Liver (tissue), 9 donors: Measurements from ENCODE around the gene IFI27L1. TPM values are rescaled to one million over a fixed set of nuclear protein-coding genes. Genes with fewer than 3 reads are reported as not detected.
"Not testable (repeated sequence)": the region's sequence is repeated elsewhere in the genome, so short reads cannot be mapped to it uniquely, and the experiment has no call there.

Experiments
- DNase-seq: peaks from one replicate; pipeline ENCODE4 v3.0.0-alpha.2; 2017; ENCODE audit warnings: low spot score
- H3K27ac ChIP-seq, 2 donors: one replicate each; pipeline ENCODE4 v1.7.0; 2013; ENCODE audit warnings: inconsistent platforms in 2 of 2, low read length in 2 of 2, control low read depth in 1 of 2, low read depth in 1 of 2, mild to moderate bottlenecking in 1 of 2
- H3K27me3 ChIP-seq, 4 donors: one replicate each; pipeline versions ENCODE4 v1.6.1 to v1.7.0; 2013; ENCODE audit warnings: low read length in 3 of 4, inconsistent platforms in 1 of 4, mild to moderate bottlenecking in 1 of 4, moderate library complexity in 1 of 4; ENCODE audit not compliant: control insufficient read depth in 4 of 4, insufficient read depth in 4 of 4
- H3K36me3 ChIP-seq, 4 donors: one replicate each; pipeline versions ENCODE4 v1.6.1 to v1.7.0; 2013; ENCODE audit warnings: low read length in 3 of 4, mild to moderate bottlenecking in 3 of 4, low read depth in 1 of 4, moderate library complexity in 1 of 4; ENCODE audit not compliant: control insufficient read depth in 4 of 4, insufficient read depth in 3 of 4
- H3K4me1 ChIP-seq, 4 donors: one replicate each; pipeline versions ENCODE4 v1.6.1 to v1.7.0; 2013; ENCODE audit warnings: low read length in 3 of 4, mild to moderate bottlenecking in 3 of 4, moderate library complexity in 1 of 4; ENCODE audit not compliant: control insufficient read depth in 4 of 4, insufficient read depth in 4 of 4
- H3K4me3 ChIP-seq, 3 donors: one replicate each; pipeline versions ENCODE4 v1.6.1 to v1.7.0; 2013; ENCODE audit warnings: low read length in 3 of 3, control low read depth in 1 of 3, low read depth in 1 of 3, mild to moderate bottlenecking in 1 of 3
- H3K9ac ChIP-seq, 2 donors: one replicate each; pipeline ENCODE4 v1.7.0; 2013; ENCODE audit warnings: low read length in 2 of 2, mild to moderate bottlenecking in 2 of 2, moderate library complexity in 2 of 2, control low read depth in 1 of 2, low read depth in 1 of 2
- H3K9me3 ChIP-seq, 4 donors: one replicate each; pipeline versions ENCODE4 v1.6.1 to v1.7.0; 2013; ENCODE audit warnings: low read length in 3 of 4; ENCODE audit not compliant: control insufficient read depth in 4 of 4
- EGR1 ChIP-seq, 2 donors: IDR thresholded peaks; 2 replicates each; pipeline ENCODE4 v1.6.1; 2016 to 2018; ENCODE audit warnings: antibody characterized with exemption in 2 of 2, low read depth in 2 of 2
- FOXA1 ChIP-seq: IDR thresholded peaks from 2 replicates; pipeline ENCODE4 v1.6.1; 2016; ENCODE audit warnings: antibody characterized with exemption
- FOXA2 ChIP-seq: IDR thresholded peaks from 2 replicates; pipeline ENCODE4 v1.6.1; 2016; ENCODE audit warnings: antibody characterized with exemption
- GABPA ChIP-seq, 2 donors: IDR thresholded peaks in 1 of 2; conservative IDR thresholded peaks in 1 of 2; 2 replicates each; pipeline ENCODE4 v1.6.1; 2016; ENCODE audit warnings: antibody characterized with exemption in 2 of 2, mild to moderate bottlenecking in 1 of 2, moderate library complexity in 1 of 2
- HNF4A ChIP-seq, 2 donors: conservative IDR thresholded peaks; 2 replicates each; pipeline ENCODE4 v1.6.1; 2016; ENCODE audit warnings: antibody characterized with exemption in 2 of 2, mild to moderate bottlenecking in 2 of 2
- HNF4G ChIP-seq: IDR thresholded peaks from 2 replicates; pipeline ENCODE4 v1.6.1; 2016; ENCODE audit warnings: antibody characterized with exemption
- JUND ChIP-seq, 2 donors: IDR thresholded peaks; 2 replicates each; pipeline ENCODE4 v1.6.1; 2016; ENCODE audit warnings: antibody characterized with exemption in 2 of 2
- MAX ChIP-seq: IDR thresholded peaks from 2 replicates; pipeline ENCODE4 v1.6.1; 2016; ENCODE audit warnings: antibody characterized with exemption
- NR2F2 ChIP-seq: IDR thresholded peaks from 2 replicates; pipeline ENCODE4 v1.6.1; 2016; ENCODE audit warnings: antibody characterized with exemption
- RAD21 ChIP-seq, 2 donors: IDR thresholded peaks; 2 replicates each; pipeline ENCODE4 v1.6.1; 2016; ENCODE audit warnings: antibody characterized with exemption in 2 of 2, mild to moderate bottlenecking in 2 of 2
- RXRA ChIP-seq, 2 donors: IDR thresholded peaks; 2 replicates each; pipeline ENCODE4 v1.6.1; 2017 to 2018; ENCODE audit warnings: antibody characterized with exemption in 2 of 2, mild to moderate bottlenecking in 1 of 2
- TAF1 ChIP-seq: conservative IDR thresholded peaks from 2 replicates; pipeline ENCODE4 v1.6.1; 2016; ENCODE audit warnings: antibody characterized with exemption, mild to moderate bottlenecking
- WGBS: extraction: QIAGEN DNeasy Blood & Tissue Kit; methylation state at CpG from one replicate; pipeline ENCODE4 v1.1.7; 2013; 5-methylcytosine and 5-hydroxymethylcytosine counted together
- polyA plus RNA-seq, 2 donors: library from polyadenylated mRNA; stranded (reverse) in 1 of 2; unstranded in 1 of 2; fragments of 200-250 nt in 1 of 2; fragments of >200 nt in 1 of 2; fragmentation: Nextera tagmentation in 1 of 2; extraction: Ambion mirVana in 1 of 2; gene quantifications; one replicate each; pipeline versions ENCODE4 v1.2.1 to v1.2.3, GENCODE V29; 2013 to 2015
- total RNA-seq, 2 donors: library from RNA; depleted of rRNA; stranded (reverse); fragments of >200 nt; gene quantifications; one replicate each; pipeline ENCODE4 v1.2.3, GENCODE V29; 2014
- TF ChIP-seq, protein P1 (sequence below): IDR thresholded peaks from 2 replicates; pipeline ENCODE4 v1.6.1; 2016; ENCODE audit warnings: antibody characterized with exemption, mild to moderate bottlenecking
- TF ChIP-seq, protein P2 (sequence below): IDR thresholded peaks from 2 replicates; pipeline ENCODE4 v1.6.1; 2016; ENCODE audit warnings: antibody characterized with exemption
- TF ChIP-seq, protein P3 (sequence below): fragments of 150-350 bp; IDR thresholded peaks from 2 replicates; pipeline ENCODE4 v1.5.1; 2017; ENCODE audit warnings: improper control_type of control experiment, low read depth, low read length; ENCODE audit not compliant: missing input control
- donor health status: healthy.
- donor health status: healthy.
- donor health status: healthy.
- donor health status: healthy.
- donor health status: healthy.

The IFI27L1 gene
- total and polyA plus RNA-seq, 4 donors: 3.7 to 8.1 (median 5.6) TPM

- WGBS: 75% methylated on average over 8 of the region's 8 CpGs
- Histone ChIP-seq H3K27ac (peak overlapping the region in 1 of 2 donors; percentile 14), H3K36me3 (peaks cover 4 to 16% (median 10%) of the 10 kb centered on the region in 4 donors), H3K9ac (no peak overlapping the region), H3K9me3 (no peaks in the 10 kb centered on the region), H3K4me1 (peaks cover 0 to 10% (median 8%) of the 10 kb centered on the region in 4 donors), H3K4me3 (no peak overlapping the region), H3K27me3 (no peaks in the 10 kb centered on the region)
- DNase-seq: no peak
- TF ChIP-seq RAD21 (IDR thresholded peaks at IDR 0.05): no peak
- TF ChIP-seq, protein P1, sequence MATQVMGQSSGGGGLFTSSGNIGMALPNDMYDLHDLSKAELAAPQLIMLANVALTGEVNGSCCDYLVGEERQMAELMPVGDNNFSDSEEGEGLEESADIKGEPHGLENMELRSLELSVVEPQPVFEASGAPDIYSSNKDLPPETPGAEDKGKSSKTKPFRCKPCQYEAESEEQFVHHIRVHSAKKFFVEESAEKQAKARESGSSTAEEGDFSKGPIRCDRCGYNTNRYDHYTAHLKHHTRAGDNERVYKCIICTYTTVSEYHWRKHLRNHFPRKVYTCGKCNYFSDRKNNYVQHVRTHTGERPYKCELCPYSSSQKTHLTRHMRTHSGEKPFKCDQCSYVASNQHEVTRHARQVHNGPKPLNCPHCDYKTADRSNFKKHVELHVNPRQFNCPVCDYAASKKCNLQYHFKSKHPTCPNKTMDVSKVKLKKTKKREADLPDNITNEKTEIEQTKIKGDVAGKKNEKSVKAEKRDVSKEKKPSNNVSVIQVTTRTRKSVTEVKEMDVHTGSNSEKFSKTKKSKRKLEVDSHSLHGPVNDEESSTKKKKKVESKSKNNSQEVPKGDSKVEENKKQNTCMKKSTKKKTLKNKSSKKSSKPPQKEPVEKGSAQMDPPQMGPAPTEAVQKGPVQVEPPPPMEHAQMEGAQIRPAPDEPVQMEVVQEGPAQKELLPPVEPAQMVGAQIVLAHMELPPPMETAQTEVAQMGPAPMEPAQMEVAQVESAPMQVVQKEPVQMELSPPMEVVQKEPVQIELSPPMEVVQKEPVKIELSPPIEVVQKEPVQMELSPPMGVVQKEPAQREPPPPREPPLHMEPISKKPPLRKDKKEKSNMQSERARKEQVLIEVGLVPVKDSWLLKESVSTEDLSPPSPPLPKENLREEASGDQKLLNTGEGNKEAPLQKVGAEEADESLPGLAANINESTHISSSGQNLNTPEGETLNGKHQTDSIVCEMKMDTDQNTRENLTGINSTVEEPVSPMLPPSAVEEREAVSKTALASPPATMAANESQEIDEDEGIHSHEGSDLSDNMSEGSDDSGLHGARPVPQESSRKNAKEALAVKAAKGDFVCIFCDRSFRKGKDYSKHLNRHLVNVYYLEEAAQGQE: no peak
- no peak for TF ChIP-seq HNF4G
- TF ChIP-seq GABPA (IDR thresholded peaks at IDR 0.05 in 1 of 2, conservative IDR thresholded peaks at IDR 0.05 in 1 of 2): no peak
- TF ChIP-seq, protein P2, sequence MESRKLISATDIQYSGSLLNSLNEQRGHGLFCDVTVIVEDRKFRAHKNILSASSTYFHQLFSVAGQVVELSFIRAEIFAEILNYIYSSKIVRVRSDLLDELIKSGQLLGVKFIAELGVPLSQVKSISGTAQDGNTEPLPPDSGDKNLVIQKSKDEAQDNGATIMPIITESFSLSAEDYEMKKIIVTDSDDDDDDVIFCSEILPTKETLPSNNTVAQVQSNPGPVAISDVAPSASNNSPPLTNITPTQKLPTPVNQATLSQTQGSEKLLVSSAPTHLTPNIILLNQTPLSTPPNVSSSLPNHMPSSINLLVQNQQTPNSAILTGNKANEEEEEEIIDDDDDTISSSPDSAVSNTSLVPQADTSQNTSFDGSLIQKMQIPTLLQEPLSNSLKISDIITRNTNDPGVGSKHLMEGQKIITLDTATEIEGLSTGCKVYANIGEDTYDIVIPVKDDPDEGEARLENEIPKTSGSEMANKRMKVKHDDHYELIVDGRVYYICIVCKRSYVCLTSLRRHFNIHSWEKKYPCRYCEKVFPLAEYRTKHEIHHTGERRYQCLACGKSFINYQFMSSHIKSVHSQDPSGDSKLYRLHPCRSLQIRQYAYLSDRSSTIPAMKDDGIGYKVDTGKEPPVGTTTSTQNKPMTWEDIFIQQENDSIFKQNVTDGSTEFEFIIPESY: no peak
- no peak for TF ChIP-seq MAX
- no peak for TF ChIP-seq TAF1
- TF ChIP-seq HNF4A (conservative IDR thresholded peaks at IDR 0.05): no peak
- TF ChIP-seq, protein P3, sequence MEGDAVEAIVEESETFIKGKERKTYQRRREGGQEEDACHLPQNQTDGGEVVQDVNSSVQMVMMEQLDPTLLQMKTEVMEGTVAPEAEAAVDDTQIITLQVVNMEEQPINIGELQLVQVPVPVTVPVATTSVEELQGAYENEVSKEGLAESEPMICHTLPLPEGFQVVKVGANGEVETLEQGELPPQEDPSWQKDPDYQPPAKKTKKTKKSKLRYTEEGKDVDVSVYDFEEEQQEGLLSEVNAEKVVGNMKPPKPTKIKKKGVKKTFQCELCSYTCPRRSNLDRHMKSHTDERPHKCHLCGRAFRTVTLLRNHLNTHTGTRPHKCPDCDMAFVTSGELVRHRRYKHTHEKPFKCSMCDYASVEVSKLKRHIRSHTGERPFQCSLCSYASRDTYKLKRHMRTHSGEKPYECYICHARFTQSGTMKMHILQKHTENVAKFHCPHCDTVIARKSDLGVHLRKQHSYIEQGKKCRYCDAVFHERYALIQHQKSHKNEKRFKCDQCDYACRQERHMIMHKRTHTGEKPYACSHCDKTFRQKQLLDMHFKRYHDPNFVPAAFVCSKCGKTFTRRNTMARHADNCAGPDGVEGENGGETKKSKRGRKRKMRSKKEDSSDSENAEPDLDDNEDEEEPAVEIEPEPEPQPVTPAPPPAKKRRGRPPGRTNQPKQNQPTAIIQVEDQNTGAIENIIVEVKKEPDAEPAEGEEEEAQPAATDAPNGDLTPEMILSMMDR: no peak
- no peak for TF ChIP-seq FOXA2
- no peak for TF ChIP-seq JUND (IDR thresholded peaks at IDR 0.05)
- TF ChIP-seq RXRA (IDR thresholded peaks at IDR 0.05): no peak
- TF ChIP-seq EGR1 (IDR thresholded peaks at IDR 0.05; ENCODE audit: low read depth in 2 of 2): no peak
- no peak for TF ChIP-seq NR2F2
- no peak for TF ChIP-seq FOXA1
These were observed 14.9 kb upstream of the IFI27L1 start for GRCh38 chr14:94066089-94066676.

GRCh38 chr14:94072076-94072475, 9.0 kb upstream of the IFI27L1 start:
- H3K27ac ChIP-seq, H3K4me3 ChIP-seq, H3K27me3 ChIP-seq, H3K4me1 ChIP-seq, H3K9ac ChIP-seq, DNase-seq: not testable (repeated sequence)
- 96% methylated on average over 3 of the region's 3 CpGs for WGBS
- H3K9me3 ChIP-seq: peaks cover 0 to 17% (median 3%) of the 10 kb centered on the region in 4 donors
- peaks cover 2 to 15% (median 8%) of the 10 kb centered on the region in 4 donors for H3K36me3 ChIP-seq
